Hindlimb muscle (tissue), 1 donor: ENCODE measurements around the gene TIGIT. TPM values are rescaled to one million over a fixed set of nuclear protein-coding genes. Genes with fewer than 3 reads are reported as not detected.

Experiments used
- DNase-seq: peaks from one replicate; pipeline ENCODE4 v3.0.0-alpha.2; 2013
- polyA plus RNA-seq: library from polyadenylated mRNA; unstranded; fragments of 120-200 nt; gene quantifications from one replicate; pipeline ENCODE4 v1.2.1, GENCODE V29; 2013; ENCODE audit not compliant: insufficient read length

Gene TIGIT
- polyA plus RNA-seq, 1 donor, result 0.25 TPM

- no peak for DNase-seq
Observed at GRCh38 chr3:114355653-114356052, 61.8 kb downstream of the TIGIT start.

- DNase-seq, result no peak
Observed at GRCh38 chr3:114356066-114356465, 62.2 kb downstream of the TIGIT start.

- DNase-seq, result no peak
Observed at GRCh38 chr3:114356525-114356924, 62.7 kb downstream of the TIGIT start.

Other genes with a start within 250 kb of the TIGIT start
- 4.6 TPM for gene CCDC191, start 237.5 kb upstream of the TIGIT start, polyA plus RNA-seq
- 14.9 TPM for gene QTRT2, start 237.3 kb upstream of the TIGIT start, polyA plus RNA-seq
- not detected for gene DRD3, start 115.0 kb upstream of the TIGIT start, polyA plus RNA-seq
- 0.09 TPM for gene ZNF80, start 56.5 kb upstream of the TIGIT start, polyA plus RNA-seq